SK-N-SH (cell line): Measurements from ENCODE around the gene PRKCH.

Source experiments
- ELF1 ChIP-seq: IDR thresholded peaks from 2 replicates; pipeline ENCODE4 v1.4.0; 2012
- EP300 ChIP-seq, 2 experiments: IDR thresholded peaks; 2 replicates each; pipeline versions ENCODE4 v1.4.0 to v1.6.1; 2012; ENCODE audit warnings: borderline replicate concordance in 1 of 2, low read depth in 1 of 2, low read length in 1 of 2
- FOSL2 ChIP-seq: IDR thresholded peaks from 2 replicates; pipeline ENCODE4 v1.4.0; 2012; ENCODE audit warnings: low read depth, mild to moderate bottlenecking, moderate library complexity, borderline replicate concordance
- FOXM1 ChIP-seq: IDR thresholded peaks from 2 replicates; pipeline ENCODE4 v1.4.0; 2012; ENCODE audit warnings: low read depth, mild to moderate bottlenecking
- GABPA ChIP-seq: IDR thresholded peaks from 2 replicates; pipeline ENCODE4 v1.4.0; 2012; ENCODE audit warnings: low read depth, mild to moderate bottlenecking
- JUND ChIP-seq: IDR thresholded peaks from 2 replicates; pipeline ENCODE4 v1.4.0; 2012
- MXI1 ChIP-seq: IDR thresholded peaks from 2 replicates; pipeline ENCODE4 v1.6.1; 2012; ENCODE audit warnings: mild to moderate bottlenecking, low read depth, low read length, improper control_type of control experiment
- RFX5 ChIP-seq: IDR thresholded peaks from 2 replicates; pipeline ENCODE4 v1.6.1; 2012; ENCODE audit warnings: mild to moderate bottlenecking, improper control_type of control experiment, low read length
- TCF12 ChIP-seq: IDR thresholded peaks from 2 replicates; pipeline ENCODE4 v1.4.0; 2012
- TEAD4 ChIP-seq: IDR thresholded peaks from 2 replicates; pipeline ENCODE4 v1.4.0; 2012; ENCODE audit warnings: mild to moderate bottlenecking, borderline replicate concordance; ENCODE audit not compliant: insufficient read depth
- TF ChIP-seq, protein P1 (sequence below): fragments of 200-600 bp; sonication (generic); IDR thresholded peaks from 2 replicates; pipeline ENCODE4 v1.6.1; 2017; ENCODE audit warnings: antibody characterized with exemption, mild to moderate bottlenecking, moderate library complexity
- TF ChIP-seq, protein P2 (sequence below): fragments of 150-350 bp; IDR thresholded peaks from 2 replicates; pipeline ENCODE4 v1.6.1; 2017; ENCODE audit warnings: antibody characterized with exemption, low read length, low read depth, borderline replicate concordance
- TF ChIP-seq, protein P3 (sequence below): fragments of 150-350 bp; IDR thresholded peaks from 2 replicates; pipeline ENCODE4 v1.6.1; 2016; ENCODE audit warnings: mild to moderate bottlenecking, low read depth, low read length
- TF ChIP-seq, protein P4 (sequence below): IDR thresholded peaks from 2 replicates; pipeline ENCODE4 v1.4.0; 2012; ENCODE audit warnings: low read depth

DNA sequence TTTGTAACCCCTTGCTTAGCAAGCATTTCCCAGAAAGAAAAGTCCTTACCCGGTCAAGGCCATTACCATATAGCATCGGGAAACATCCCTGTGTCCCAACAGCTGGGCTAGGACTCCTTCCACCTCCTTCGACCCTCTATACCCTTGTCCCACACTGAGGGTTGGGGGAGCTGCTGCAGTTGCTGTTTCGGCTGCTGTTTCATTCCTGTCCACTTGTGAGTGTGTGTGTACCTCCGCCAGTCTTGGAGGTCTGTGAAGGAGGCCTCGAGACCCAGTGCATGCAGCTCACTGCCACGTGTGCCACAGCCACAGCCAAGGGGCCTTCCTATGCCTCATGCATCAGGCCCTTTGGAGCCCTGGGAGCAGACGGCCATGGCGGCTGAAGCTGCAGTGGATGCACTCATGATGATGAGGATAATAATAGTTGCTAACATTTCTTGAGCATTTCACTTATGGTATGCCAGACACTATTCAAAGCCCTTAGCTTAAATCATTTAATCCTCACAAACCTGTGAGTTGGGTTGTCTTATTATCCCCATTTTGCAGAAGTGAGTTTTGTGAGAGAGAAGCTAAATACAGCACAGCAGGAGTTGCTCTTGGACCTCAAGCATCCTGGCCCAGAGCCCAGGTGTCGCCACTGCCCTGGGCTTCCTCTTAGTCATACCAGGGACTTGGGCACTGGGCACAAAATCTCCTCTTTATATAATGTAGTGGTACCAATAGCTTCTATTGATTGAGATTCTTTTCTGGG, 156.5 kb downstream of the PRKCH start:
- TF ChIP-seq, protein P1, sequence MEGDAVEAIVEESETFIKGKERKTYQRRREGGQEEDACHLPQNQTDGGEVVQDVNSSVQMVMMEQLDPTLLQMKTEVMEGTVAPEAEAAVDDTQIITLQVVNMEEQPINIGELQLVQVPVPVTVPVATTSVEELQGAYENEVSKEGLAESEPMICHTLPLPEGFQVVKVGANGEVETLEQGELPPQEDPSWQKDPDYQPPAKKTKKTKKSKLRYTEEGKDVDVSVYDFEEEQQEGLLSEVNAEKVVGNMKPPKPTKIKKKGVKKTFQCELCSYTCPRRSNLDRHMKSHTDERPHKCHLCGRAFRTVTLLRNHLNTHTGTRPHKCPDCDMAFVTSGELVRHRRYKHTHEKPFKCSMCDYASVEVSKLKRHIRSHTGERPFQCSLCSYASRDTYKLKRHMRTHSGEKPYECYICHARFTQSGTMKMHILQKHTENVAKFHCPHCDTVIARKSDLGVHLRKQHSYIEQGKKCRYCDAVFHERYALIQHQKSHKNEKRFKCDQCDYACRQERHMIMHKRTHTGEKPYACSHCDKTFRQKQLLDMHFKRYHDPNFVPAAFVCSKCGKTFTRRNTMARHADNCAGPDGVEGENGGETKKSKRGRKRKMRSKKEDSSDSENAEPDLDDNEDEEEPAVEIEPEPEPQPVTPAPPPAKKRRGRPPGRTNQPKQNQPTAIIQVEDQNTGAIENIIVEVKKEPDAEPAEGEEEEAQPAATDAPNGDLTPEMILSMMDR: no peak
- no peak for TF ChIP-seq TEAD4
- TF ChIP-seq JUND: no peak
- no peak for TF ChIP-seq EP300 (IDR thresholded peaks at IDR 0.05; ENCODE audit: borderline replicate concordance in 1 of 2, low read depth in 1 of 2, low read length in 1 of 2)
- TF ChIP-seq, protein P2, sequence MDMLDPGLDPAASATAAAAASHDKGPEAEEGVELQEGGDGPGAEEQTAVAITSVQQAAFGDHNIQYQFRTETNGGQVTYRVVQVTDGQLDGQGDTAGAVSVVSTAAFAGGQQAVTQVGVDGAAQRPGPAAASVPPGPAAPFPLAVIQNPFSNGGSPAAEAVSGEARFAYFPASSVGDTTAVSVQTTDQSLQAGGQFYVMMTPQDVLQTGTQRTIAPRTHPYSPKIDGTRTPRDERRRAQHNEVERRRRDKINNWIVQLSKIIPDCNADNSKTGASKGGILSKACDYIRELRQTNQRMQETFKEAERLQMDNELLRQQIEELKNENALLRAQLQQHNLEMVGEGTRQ: no peak
- no peak for TF ChIP-seq GABPA
- TF ChIP-seq, protein P3, sequence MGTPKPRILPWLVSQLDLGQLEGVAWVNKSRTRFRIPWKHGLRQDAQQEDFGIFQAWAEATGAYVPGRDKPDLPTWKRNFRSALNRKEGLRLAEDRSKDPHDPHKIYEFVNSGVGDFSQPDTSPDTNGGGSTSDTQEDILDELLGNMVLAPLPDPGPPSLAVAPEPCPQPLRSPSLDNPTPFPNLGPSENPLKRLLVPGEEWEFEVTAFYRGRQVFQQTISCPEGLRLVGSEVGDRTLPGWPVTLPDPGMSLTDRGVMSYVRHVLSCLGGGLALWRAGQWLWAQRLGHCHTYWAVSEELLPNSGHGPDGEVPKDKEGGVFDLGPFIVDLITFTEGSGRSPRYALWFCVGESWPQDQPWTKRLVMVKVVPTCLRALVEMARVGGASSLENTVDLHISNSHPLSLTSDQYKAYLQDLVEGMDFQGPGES: no peak
- TF ChIP-seq TCF12: no peak
- no peak for TF ChIP-seq FOXM1
- TF ChIP-seq FOSL2: peak; percentile 7; the same call in 1 of the 2 replicates
- TF ChIP-seq ELF1: no peak
- TF ChIP-seq RFX5: no peak
- TF ChIP-seq, protein P4, sequence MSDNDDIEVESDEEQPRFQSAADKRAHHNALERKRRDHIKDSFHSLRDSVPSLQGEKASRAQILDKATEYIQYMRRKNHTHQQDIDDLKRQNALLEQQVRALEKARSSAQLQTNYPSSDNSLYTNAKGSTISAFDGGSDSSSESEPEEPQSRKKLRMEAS: no peak
- TF ChIP-seq MXI1: no peak
